Stimulated activated naive CD4-positive, alpha-beta T cell treated with Interleukin-2 at 50 U/mL for 16 hours (primary cell): ENCODE data around the gene CISTR.

Experiments used
- DNase-seq: peaks from one replicate; lab custom pipeline; 2025; lab: John Stamatoyannopoulos, UW

Gene CISTR

GRCh38 chr12:53743266-53744129 lies 8.3 kb downstream of the CISTR start:
- DNase-seq, result peak; percentile 7

DNA sequence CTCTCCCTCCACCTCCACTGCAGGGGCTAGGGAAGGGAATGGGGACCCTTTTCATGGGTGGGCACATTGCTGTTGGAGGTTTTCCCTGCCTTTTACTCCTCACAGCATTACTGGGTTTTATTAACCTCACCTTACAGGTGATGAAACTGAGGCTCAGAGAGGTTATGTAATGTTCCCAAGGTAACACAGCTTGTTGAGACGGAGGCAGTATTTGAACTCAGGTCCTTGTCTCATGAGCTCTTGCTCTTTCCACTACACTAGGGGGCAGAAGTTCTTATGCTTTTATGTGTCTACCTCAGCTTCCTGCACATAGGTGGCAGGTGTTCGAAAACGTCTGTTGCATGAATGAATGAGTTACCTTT lies 11.7 kb downstream of the CISTR start:
- no peak for DNase-seq

- DNase-seq, result no peak
These were observed 12.3 kb downstream of the CISTR start for GRCh38 chr12:53739214-53740129.

GRCh38 chr12:53738406-53739213 lies 13.2 kb downstream of the CISTR start:
- peak; percentile 17 for DNase-seq

DNA sequence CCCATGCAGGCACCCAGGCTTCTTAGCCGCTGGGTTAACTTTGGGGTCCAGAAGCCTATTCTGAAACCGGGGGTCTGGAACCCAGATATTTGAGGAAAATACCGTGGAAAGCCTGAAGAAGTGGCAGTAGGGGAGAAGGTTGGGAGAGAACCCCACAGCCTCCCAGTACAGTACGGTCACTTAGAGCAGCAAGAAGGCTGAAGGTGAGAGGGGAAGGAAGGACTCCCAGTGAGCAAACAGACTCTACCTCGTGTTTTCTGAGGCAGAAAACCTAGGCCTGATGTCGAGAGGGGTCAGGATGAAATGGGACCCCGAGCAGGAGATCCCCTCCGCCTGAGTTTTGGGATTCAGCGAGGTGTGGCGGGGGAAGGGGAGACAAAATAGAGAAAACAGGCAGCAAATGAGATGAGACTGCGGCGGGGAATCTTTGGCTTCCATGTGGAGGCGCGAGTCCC lies 13.8 kb downstream of the CISTR start:
- DNase-seq, result no peak

DNA sequence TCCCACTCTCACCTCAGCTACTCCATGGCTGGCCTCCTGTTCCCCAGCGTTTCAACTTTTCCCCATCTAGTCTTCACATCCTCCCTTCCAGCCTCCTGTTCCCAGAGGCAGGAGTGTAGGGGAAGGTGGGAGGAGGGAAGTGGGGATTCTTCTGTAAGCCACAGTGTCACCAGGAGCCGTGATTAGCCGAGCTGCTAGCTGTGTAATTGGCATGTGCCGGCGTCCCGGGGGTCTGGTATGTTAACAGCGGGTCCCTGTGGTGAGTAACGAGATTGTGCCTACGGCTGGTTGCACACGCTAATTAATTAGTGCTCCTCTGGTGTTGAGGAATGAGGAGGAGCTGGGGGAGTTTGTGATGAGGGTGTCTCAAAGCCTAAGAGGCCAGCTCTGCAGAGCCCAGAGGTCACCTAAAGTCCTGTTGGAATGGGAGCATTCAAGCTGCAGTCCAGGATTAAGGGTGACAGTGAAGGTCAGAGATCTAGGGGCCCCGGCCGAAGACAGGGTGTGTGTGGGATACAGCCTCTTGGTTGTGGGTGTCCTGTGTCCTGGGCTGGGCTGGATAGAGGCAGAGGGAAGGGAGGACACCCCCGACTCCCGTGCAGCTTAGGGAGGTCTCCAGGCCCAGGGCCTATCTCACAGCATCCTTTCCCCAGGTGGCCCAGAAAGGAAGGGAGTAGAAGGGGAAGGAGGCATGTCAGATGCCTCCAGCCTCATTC lies 14.5 kb downstream of the CISTR start:
- no peak for DNase-seq

DNA sequence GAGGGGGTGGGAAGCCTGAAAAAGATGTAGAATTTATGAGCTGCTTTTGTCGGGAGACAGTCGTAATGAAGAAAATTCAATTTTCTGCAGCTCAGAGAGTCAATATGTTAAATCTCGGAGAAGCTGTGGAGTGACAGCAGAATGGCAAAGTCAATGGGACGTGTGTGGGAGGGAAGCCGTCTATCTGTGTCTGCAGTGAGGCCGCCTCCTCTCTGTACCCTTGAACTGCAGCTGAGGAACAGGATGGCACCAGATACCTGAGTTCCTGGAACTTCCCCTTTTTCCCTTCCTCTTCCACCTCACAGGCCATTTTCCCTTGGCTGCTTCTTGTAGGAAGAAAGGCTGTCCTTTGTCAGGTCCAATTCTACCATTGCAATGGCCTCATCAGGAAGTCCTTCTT lies 15.2 kb downstream of the CISTR start:
- no peak for DNase-seq

- no peak for DNase-seq
These were observed 16.2 kb downstream of the CISTR start for GRCh38 chr12:53735556-53735955.

DNA sequence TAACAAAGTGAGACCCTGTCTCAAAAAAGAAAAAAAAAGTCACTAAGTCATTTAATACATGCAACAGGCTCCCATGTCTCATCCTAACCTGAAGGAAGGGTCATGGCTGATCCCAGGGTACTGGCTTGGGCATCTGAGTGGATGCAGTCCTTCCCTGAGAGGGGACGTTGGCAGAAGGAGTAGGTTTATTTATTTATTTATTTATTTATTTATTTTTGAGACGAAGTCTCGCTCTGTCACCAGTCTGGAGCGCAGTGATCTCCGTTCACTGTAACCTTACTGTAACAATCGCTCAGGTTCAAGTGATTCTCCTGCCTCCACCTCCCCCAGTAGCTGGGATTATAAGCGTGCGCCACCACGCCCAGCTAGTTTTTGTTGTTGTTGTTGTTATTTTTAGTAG lies 17.4 kb downstream of the CISTR start:
- DNase-seq, result no peak

DNA sequence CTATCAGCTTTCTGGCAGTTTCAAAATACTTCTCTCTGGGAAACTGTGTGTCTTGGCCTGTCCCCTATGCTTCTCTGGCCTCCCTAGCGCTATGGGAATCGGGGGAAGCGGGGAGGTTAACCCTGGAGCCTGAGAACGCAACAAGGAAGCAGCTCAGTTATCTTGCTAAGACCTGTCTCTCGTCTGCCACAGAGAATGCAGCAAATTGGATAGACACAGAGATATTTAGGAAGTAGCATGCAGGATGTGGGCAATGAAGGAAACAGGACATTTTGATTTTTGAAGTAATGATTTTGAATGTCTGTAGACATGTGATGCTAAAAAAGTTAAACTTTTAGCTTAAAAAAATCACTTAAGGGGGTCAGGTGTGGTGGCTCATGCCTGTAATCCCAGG lies 18.0 kb downstream of the CISTR start:
- DNase-seq, result no peak

DNA sequence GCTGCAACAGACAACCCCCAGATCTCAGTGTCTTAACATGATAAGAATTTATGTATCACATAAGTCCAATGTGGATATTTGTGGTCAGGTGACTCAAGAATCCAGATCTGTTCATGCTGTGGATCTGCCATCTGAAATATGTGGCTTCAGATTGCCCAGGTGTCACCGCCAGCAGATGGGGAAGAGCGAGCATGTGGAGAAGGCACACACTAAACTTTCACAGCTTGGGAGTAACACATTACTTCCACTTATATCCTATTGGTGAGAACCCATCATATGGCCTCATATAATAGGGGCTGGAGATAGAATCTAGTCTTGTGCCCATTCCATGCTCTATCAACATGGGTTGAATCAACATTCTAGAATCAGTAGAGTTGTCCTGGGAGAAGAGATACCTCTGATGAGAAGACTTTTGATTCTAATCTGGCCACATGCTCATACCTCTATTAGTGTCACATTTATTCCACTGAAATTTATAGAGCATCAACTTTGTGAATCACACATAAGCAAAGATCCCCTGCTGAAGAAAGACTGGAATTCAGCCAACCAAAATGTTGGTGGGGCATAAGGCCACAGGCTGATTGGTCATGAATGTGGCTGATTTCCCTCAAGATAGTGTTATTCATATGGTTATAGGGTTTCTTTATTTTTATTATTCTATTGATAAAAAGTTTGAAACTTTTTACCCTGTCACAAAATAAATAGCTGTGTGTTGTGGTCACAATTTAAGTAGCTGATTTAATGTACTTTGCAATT lies 18.6 kb downstream of the CISTR start:
- DNase-seq, result no peak

DNA sequence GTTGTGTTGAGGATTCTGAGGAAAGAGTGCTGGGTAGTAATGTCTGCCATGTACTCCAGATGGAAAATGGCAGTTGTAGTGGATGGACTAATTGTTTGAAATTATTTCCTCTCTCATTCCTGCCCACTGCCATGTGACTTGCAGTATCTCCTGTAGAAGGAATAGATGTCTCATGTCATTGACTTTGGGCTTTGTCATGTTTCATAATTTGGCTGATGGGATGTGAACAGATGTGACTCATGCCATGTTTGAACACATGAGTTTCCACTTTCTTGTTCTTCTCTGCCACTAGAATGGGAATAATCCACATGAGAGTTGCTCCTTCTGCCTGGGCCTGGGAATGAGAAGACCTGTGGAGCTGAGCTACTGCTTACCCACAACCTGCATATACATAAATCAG lies 22.1 kb downstream of the CISTR start:
- DNase-seq, result no peak

DNA sequence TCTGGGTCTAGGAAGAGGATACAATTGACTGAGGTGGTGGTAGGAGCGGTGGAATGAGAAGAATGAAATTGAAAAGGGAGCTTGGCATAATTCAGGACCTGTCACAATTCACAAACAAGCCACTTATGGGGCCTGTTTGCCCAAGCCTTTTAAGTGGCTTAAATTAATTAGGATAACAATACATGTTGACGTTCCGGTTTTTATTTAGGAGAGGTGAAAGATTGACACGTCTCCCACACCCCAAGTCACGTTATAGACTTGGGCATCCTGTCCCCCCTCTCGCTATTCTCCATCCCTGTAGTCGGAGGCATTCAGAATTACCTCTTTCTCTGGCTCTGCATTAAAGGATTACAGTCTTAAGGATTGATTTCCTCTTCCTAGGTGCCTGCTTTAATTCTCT lies 23.6 kb downstream of the CISTR start:
- DNase-seq, result no peak

DNA sequence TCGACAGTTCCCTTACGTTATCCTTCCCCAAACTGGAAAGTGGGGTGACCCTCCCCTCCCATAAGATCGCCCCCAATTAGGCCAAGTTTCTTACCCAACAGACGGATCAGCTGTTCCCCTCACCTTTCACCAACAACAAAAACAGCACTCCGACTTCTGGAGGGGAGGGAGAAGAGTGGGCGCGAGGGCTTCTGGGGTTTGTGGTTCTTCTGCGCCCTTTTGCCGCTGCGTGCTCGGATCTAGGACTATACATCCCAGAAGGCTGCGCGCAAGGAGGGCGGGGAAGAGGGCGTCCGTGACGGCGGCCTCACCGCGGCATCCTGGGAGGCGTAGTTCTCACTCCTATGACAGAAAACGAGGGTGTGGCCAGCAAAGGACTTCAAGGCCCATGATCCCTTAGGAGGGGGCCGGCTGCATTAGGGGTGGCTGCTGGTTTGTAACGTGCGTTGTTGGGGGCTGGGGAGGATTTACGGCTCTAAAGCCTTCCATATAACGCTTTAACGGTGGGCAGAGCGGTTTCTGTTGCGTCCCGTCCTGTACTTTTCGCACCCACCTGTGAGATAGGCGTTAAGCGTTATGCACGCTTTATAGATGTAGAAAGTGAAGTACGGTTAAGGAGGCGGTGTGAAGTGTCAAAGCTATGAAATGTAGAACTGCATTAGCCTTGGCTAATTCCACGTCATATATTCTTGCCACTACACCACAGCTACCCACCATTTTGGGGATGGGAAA lies 24.3 kb downstream of the CISTR start, which contains the start of gene CALCOCO1:
TSS of gene CALCOCO1 (minus strand) at position 143 of the 732 bp plus-strand sequence. CDS start 2,210 bp downstream, outside the sequence.
- peak; percentile 98 for DNase-seq

DNA sequence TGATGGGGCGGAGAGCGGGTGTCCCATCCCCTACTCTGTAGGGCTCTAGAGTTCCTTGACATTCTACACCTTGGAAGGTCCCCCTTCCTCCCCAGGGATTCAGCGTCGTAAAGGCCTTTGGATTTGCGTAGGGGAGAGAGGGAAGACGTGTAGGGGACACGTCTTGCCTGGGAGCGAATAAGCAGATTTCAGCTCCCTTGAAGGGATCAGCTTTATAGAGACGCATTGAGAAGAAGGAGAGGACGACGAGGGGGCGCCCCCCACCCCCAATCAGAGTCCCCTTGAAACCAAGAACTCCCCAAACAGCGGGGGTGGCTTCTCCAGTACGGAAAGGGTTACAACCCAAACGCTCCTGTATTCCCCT lies 24.9 kb downstream of the CISTR start:
- DNase-seq, result no peak

- no peak for DNase-seq
These were observed 25.4 kb downstream of the CISTR start for GRCh38 chr12:53726341-53726740.

GRCh38 chr12:53725824-53726223 lies 26.0 kb downstream of the CISTR start:
- DNase-seq, result no peak

GRCh38 chr12:53722450-53723041 lies 29.2 kb downstream of the CISTR start:
- DNase-seq, result no peak

DNA sequence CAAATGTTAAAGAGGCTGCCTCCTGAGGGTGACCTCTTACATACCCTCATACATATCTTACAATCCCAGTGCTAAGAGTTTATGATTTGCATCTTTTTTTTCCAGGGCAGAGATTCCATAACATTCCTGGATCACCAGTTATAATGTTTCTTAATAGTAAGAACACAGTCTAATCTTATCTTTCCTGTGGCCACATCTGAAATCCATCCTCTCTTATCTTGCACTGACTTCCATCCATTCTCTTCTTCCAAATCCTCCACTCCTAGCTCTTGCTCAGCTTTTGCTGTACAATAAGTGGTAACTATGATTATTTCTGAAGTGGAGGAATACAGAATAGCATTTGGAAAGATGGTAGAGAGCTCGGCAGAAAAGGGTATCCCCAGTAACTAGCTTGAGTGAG lies 30.8 kb downstream of the CISTR start:
- DNase-seq, result no peak

GRCh38 chr12:53719649-53720048 lies 32.1 kb downstream of the CISTR start:
- DNase-seq, result no peak
